SK-N-SH (cell line): Measurements from ENCODE around the gene CTSZ. TPM values are rescaled to one million over a fixed set of nuclear protein-coding genes. Genes with fewer than 3 reads are reported as not detected.

Experiments used
- CTCF ChIA-PET: fragments of 300-600, 350-600 bp; formaldehyde crosslinking; extraction: SDS; loops from one replicate; lab custom pipeline; 2021; lab: Yijun Ruan, JAX
- POLR2A ChIA-PET: fragments of 350-600 bp; sonication (Branson Sonifier 250); formaldehyde crosslinking; extraction: SDS; loops from one replicate; lab custom pipeline; 2020; ENCODE audit warnings: antibody characterized with exemption, inconsistent platforms; lab: Yijun Ruan, JAX
- DNase-seq: peaks from one replicate; pipeline ENCODE4 v3.0.0; 2012
- H2AFZ ChIP-seq: fragments of 200-600 bp; sonication (generic); 2 replicates; pipeline ENCODE4 v1.8.1; 2016; ENCODE audit warnings: antibody characterized with exemption, mild to moderate bottlenecking, low read depth
- H3F3A ChIP-seq: fragments of 200-600 bp; sonication (generic); replicated peaks from 2 replicates; pipeline ENCODE3; 2016; ENCODE audit warnings: antibody characterized with exemption, mild to moderate bottlenecking; ENCODE audit not compliant: insufficient read depth
- H3K27ac ChIP-seq, 2 experiments: fragments of 200-500 bp in 1 of 2; fragments of 200-600 bp in 1 of 2; sonication (Bioruptor generic) in 1 of 2; sonication (generic), shearing (Covaris generic) in 1 of 2; 2 replicates each; pipeline versions ENCODE4 v1.5.1 to v1.6.1; 2014 to 2016; ENCODE audit warnings: low read depth in 2 of 2, inconsistent platforms in 1 of 2, low read length in 1 of 2, mild to moderate bottlenecking in 1 of 2, mixed read lengths in 1 of 2
- H3K27me3 ChIP-seq: fragments of 200-600 bp; sonication (generic), shearing (Covaris generic); 2 replicates; pipeline ENCODE4 v1.6.1; 2016; ENCODE audit warnings: mixed run types; ENCODE audit not compliant: insufficient read depth
- H3K36me3 ChIP-seq, 2 experiments: fragments of 200-500 bp in 1 of 2; fragments of 200-600 bp in 1 of 2; sonication (Bioruptor generic) in 1 of 2; sonication (generic) in 1 of 2; replicated peaks in 1 of 2; 2 replicates each; pipeline versions ENCODE3 to v1.5.1; 2014 to 2016; ENCODE audit warnings: low read length in 1 of 2, mild to moderate bottlenecking in 1 of 2; ENCODE audit not compliant: insufficient read depth in 2 of 2, control insufficient read depth in 1 of 2
- H3K4me1 ChIP-seq, 2 experiments: fragments of 200-500 bp in 1 of 2; fragments of 200-600 bp in 1 of 2; sonication (Bioruptor generic) in 1 of 2; sonication (generic), shearing (Covaris generic) in 1 of 2; 2 replicates each; pipeline versions ENCODE4 v1.5.1 to v1.6.1; 2014 to 2016; ENCODE audit warnings: low read depth in 1 of 2, low read length in 1 of 2, mixed run types in 1 of 2; ENCODE audit not compliant: insufficient read depth in 2 of 2, control insufficient read depth in 1 of 2
- H3K4me2 ChIP-seq: fragments of 200-600 bp; sonication (generic), shearing (Covaris generic); 2 replicates; pipeline ENCODE4 v1.6.1; 2017; ENCODE audit warnings: mixed run types
- H3K4me3 ChIP-seq, 2 experiments: fragments of 200-500 bp in 1 of 2; fragments of 200-600 bp in 1 of 2; sonication (Bioruptor generic) in 1 of 2; sonication (generic), shearing (Covaris generic) in 1 of 2; 2 replicates each; pipeline versions ENCODE4 v1.5.1 to v1.8.1; 2014 to 2016; ENCODE audit warnings: low read depth in 2 of 2, inconsistent platforms in 1 of 2, low read length in 1 of 2, mild to moderate bottlenecking in 1 of 2, mixed read lengths in 1 of 2, moderate library complexity in 1 of 2
- H3K79me2 ChIP-seq: fragments of 200-600 bp; sonication (generic); 2 replicates; pipeline ENCODE4 v1.8.1; 2017; ENCODE audit warnings: mild to moderate bottlenecking; ENCODE audit not compliant: insufficient read depth
- H3K9ac ChIP-seq: fragments of 200-600 bp; sonication (generic); 2 replicates; pipeline ENCODE4 v1.6.1; 2017; ENCODE audit warnings: mixed run types
- H3K9me2 ChIP-seq: fragments of 200-600 bp; sonication (generic); 2 replicates; pipeline ENCODE4 v1.6.1; 2017; ENCODE audit warnings: mixed run types
- H3K9me3 ChIP-seq: fragments of 200-600 bp; sonication (generic); 2 replicates; pipeline ENCODE4 v1.6.1; 2017; ENCODE audit warnings: mixed run types, mild to moderate bottlenecking, moderate library complexity
- H4K20me1 ChIP-seq: fragments of 200-600 bp; sonication (generic); 2 replicates; pipeline ENCODE4 v1.6.1; 2017; ENCODE audit warnings: mild to moderate bottlenecking, mixed run types; ENCODE audit not compliant: insufficient read depth
- ELF1 ChIP-seq: IDR thresholded peaks from 2 replicates; pipeline ENCODE4 v1.4.0; 2012
- EZH2phosphoT487 ChIP-seq: fragments of 200-600 bp; sonication (generic); IDR thresholded peaks from 2 replicates; pipeline ENCODE4 v1.6.1; 2017; ENCODE audit warnings: low read depth, mixed run types, mild to moderate bottlenecking, antibody characterized with exemption, moderate library complexity, borderline replicate concordance
- FOXM1 ChIP-seq: IDR thresholded peaks from 2 replicates; pipeline ENCODE4 v1.4.0; 2012; ENCODE audit warnings: low read depth, mild to moderate bottlenecking
- GATA2 ChIP-seq: sonication (generic); formaldehyde crosslinking; IDR thresholded peaks from 2 replicates; pipeline ENCODE4 v1.5.0; 2020; ENCODE audit warnings: mild to moderate bottlenecking, missing genetic modification reagents
- JUND ChIP-seq: IDR thresholded peaks from 2 replicates; pipeline ENCODE4 v1.4.0; 2012
- MEF2A ChIP-seq: IDR thresholded peaks from 2 replicates; pipeline ENCODE4 v1.4.0; 2012; ENCODE audit warnings: low read depth, borderline replicate concordance
- REST ChIP-seq: IDR thresholded peaks from 2 replicates; pipeline ENCODE4 v1.6.1; 2012; ENCODE audit warnings: mild to moderate bottlenecking, low read depth, low read length, moderate library complexity
- RXRA ChIP-seq: IDR thresholded peaks from 2 replicates; pipeline ENCODE4 v1.4.0; 2012; ENCODE audit warnings: low read depth, mild to moderate bottlenecking, borderline replicate concordance
- TCF12 ChIP-seq: IDR thresholded peaks from 2 replicates; pipeline ENCODE4 v1.4.0; 2012
- TEAD4 ChIP-seq: IDR thresholded peaks from 2 replicates; pipeline ENCODE4 v1.4.0; 2012; ENCODE audit warnings: mild to moderate bottlenecking, borderline replicate concordance; ENCODE audit not compliant: insufficient read depth
- USF2 ChIP-seq: fragments of 150-350 bp; IDR thresholded peaks from 2 replicates; pipeline ENCODE4 v1.6.1; 2017; ENCODE audit warnings: antibody characterized with exemption, low read length, low read depth, borderline replicate concordance
- WGBS: methylation state at CpG from one replicate; pipeline ENCODE4 v1.1.6; 2017; ENCODE audit warnings: low lambda C conversion rate; 5-methylcytosine and 5-hydroxymethylcytosine counted together
- polyA plus RNA-seq, 3 experiments: library from polyadenylated mRNA; depleted of rRNA; stranded (reverse); fragments of >200 nt; gene quantifications; 2 replicates each; pipeline ENCODE4 v1.2.3, GENCODE V29; 2012

The CTSZ gene
- polyA plus RNA-seq, 1 of the 3 experiments (the other 2 are of a cell fraction): 0.03 TPM

GRCh38 chr20:58993332-58994248, 13.5 kb downstream of the CTSZ start:
- H3K4me2 ChIP-seq: no peak overlapping the region
- no peaks in the 10 kb centered on the region for H3F3A ChIP-seq
- TF ChIP-seq JUND (no peak), RXRA (no peak), MEF2A (no peak), TEAD4 (no peak), REST (no peak), USF2 (no peak), ELF1 (no peak)
- ChIA-PET POLR2A (interaction anchor here (0.6 to 1.3 kb wide), 2 partner anchors 13 to 38 kb away, joined by 3 to 4 read pairs; partner anchors contain the start of genes ATP5F1E and NELFCD), CTCF (interaction anchor here (1.1 to 1.2 kb wide), 2 partner anchors 230 to 462 kb away, joined by 3 read pairs; no protein-coding TSS in a partner anchor)
- H3K9me3 ChIP-seq: no peaks in the 10 kb centered on the region
- peaks cover 0 to 6% of the 10 kb centered on the region in 2 experiments; a peak in 1 of 4 replicates for H3K4me1 ChIP-seq
- WGBS: 97% methylated on average over 21 of the region's 23 CpGs
- no peak overlapping the region for H3K9ac ChIP-seq
- no peak overlapping the region for H2AFZ ChIP-seq
- no peaks in the 10 kb centered on the region for H3K27me3 ChIP-seq
- no peak overlapping the region; a peak in 1 of 4 replicates for H3K27ac ChIP-seq
- H3K36me3 ChIP-seq: peaks cover 44 to 64% of the 10 kb centered on the region in 2 experiments
- no peak for DNase-seq
- H4K20me1 ChIP-seq: no peaks in the 10 kb centered on the region
- H3K4me3 ChIP-seq: no peak overlapping the region
- H3K79me2 ChIP-seq: peaks cover 2% of the 10 kb centered on the region; the same call in 1 of the 2 replicates
- no peaks in the 10 kb centered on the region for H3K9me2 ChIP-seq

GRCh38 chr20:58992911-58993310, 14.1 kb downstream of the CTSZ start:
- H3F3A ChIP-seq: no peaks in the 10 kb centered on the region
- no peak for TF ChIP-seq FOXM1
- no peak for TF ChIP-seq EZH2phosphoT487
- no peak for TF ChIP-seq GATA2
- no peak for TF ChIP-seq TCF12
- H3K27ac ChIP-seq: no peak overlapping the region
- H3K4me2 ChIP-seq: no peak overlapping the region
- peaks cover 4% of the 10 kb centered on the region; the same call in 1 of the 2 replicates for H3K79me2 ChIP-seq
- POLR2A ChIA-PET: interaction anchor here (0.6 to 1.3 kb wide), 2 partner anchors 12 to 39 kb away, joined by 3 to 4 read pairs; partner anchors contain the start of genes ATP5F1E and NELFCD
- no peaks in the 10 kb centered on the region for H3K9me2 ChIP-seq
- CTCF ChIA-PET: interaction anchor here (0.6 to 1.2 kb wide), 3 partner anchors 95 to 462 kb away, joined by 3 read pairs; no protein-coding TSS in a partner anchor
- no peak for DNase-seq
- H4K20me1 ChIP-seq: no peaks in the 10 kb centered on the region
- H2AFZ ChIP-seq: no peak overlapping the region
- no peaks in the 10 kb centered on the region for H3K9me3 ChIP-seq
- WGBS: 100% methylated on average over 3 of the region's 3 CpGs
- peaks cover 0 to 13% of the 10 kb centered on the region in 2 experiments; a peak in 1 of 4 replicates for H3K4me1 ChIP-seq
- no peaks in the 10 kb centered on the region for H3K27me3 ChIP-seq
- H3K4me3 ChIP-seq: no peak overlapping the region
- H3K9ac ChIP-seq: no peak overlapping the region
- H3K36me3 ChIP-seq: peaks cover 50 to 71% of the 10 kb centered on the region in 2 experiments
